ENCODE measurements around the gene TRAPPC10. TPM values are rescaled to one million over a fixed set of nuclear protein-coding genes. Genes with fewer than 3 reads are reported as not detected.

Gene TRAPPC10
- total and polyA plus RNA-seq, 9 of the 15 experiments (the other 6 are each of a cell fraction or from before 2014, with no cell fraction given): 1.1 to 33.8 (median 24.3) TPM

- TF ChIP-seq ZBTB5 (IDR thresholded peaks at IDR 0.05) (peak; percentile 61; the same call in 1 of the 2 replicates), NFE2 (IDR thresholded peaks at IDR 0.05; ENCODE audit: low read depth) (no peak), ARID4B (CRISPR knock-in tag; IDR thresholded peaks at IDR 0.05) (no peak), NR3C1 (CRISPR knock-in tag; IDR thresholded peaks at IDR 0.05) (no peak), CREB5 (CRISPR knock-in tag; IDR thresholded peaks at IDR 0.05) (no peak), FOXO4 (CRISPR knock-in tag; IDR thresholded peaks at IDR 0.05) (no peak), BCOR (IDR thresholded peaks at IDR 0.05) (peak; percentile 53; the same call in 1 of the 2 replicates), ZNF280A (IDR thresholded peaks at IDR 0.05; ENCODE audit: low read depth, partially characterized antibody) (peak; percentile 12), HDGF (IDR thresholded peaks at IDR 0.05) (peak; percentile 91), MED1 (CRISPR knock-in tag; IDR thresholded peaks at IDR 0.05; ENCODE audit: borderline replicate concordance) (no peak), RUNX1 (IDR thresholded peaks at IDR 0.05; ENCODE audit: low read depth) (0 out of 2 replicates have a peak, but pooled peaks have one; percentile 18), POU5F1 (IDR thresholded peaks at IDR 0.05; ENCODE audit: borderline replicate concordance, low read depth, low read length, partially characterized antibody) (no peak), FOSL1 (tag; conservative IDR thresholded peaks at IDR 0.05) (no peak)
These were observed 37.2 kb upstream of the TRAPPC10 start (continued) for GRCh38 chr21:43974791-43975468.

Measured in K562 (cell line).